ENCODE results near the gene PDE6G. TPM values are rescaled to one million over a fixed set of nuclear protein-coding genes. Genes with fewer than 3 reads are reported as not detected.

PDE6G gene
- total and polyA plus RNA-seq, 2 of the 13 experiments (the other 11 are each of a cell fraction or from before 2014, with no cell fraction given): 1.4 to 6.7 TPM

DNA sequence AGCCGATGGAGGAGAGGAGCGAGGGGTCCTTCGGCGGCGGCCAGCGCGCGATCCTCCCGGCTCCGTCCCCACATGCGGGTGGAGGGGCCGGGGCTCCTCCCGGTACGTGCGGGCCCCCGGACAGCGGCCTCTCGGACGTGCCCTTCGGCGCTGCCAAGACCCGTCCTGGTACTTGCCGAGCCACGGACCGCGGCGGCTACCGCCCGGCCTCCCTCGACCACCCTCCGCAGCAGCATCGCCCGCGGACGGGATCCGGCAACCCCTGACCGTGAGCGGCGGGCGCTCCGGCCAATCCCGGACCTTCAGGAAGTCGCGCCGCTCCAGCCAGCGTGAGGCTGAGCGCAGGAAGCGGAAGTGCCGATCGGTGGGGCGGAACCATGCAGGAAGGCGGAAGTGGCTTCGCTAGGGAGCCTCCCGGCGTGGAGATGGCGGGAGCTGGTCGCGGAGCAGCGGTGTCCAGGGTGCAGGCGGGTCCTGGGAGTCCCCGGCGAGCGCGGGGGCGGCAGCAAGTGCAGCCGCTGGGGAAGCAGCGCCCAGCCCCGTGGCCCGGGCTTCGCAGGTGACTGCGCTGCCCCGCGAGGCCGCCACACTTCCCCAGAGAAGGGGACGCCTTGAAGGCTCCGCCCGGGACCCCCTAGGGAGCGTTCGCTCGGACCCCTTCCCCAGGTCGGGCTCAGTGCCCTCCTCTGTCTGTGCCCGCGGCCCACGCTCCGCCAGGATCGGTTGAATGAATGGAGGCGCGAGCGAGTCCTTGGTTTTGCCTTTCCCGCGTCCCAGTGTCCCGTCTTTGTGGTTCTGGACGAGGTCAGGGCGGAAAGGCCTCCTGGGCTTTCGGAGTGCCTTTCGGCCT, 10.2 kb upstream of the PDE6G start, which contains the start of the genes CCDC137 and OXLD1 (continued):
- TF ChIP-seq, protein P1, sequence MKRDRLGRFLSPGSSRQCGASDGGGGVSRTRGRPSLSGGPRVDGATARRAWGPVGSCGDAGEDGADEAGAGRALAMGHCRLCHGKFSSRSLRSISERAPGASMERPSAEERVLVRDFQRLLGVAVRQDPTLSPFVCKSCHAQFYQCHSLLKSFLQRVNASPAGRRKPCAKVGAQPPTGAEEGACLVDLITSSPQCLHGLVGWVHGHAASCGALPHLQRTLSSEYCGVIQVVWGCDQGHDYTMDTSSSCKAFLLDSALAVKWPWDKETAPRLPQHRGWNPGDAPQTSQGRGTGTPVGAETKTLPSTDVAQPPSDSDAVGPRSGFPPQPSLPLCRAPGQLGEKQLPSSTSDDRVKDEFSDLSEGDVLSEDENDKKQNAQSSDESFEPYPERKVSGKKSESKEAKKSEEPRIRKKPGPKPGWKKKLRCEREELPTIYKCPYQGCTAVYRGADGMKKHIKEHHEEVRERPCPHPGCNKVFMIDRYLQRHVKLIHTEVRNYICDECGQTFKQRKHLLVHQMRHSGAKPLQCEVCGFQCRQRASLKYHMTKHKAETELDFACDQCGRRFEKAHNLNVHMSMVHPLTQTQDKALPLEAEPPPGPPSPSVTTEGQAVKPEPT (CRISPR knock-in tag; IDR thresholded peaks at IDR 0.05; ENCODE audit: low read depth): 0 out of 2 replicates have a peak, but pooled peaks have one; percentile 54
- TF ChIP-seq MYNN (CRISPR knock-in tag; IDR thresholded peaks at IDR 0.05; ENCODE audit: low read depth) (no peak; the same call in 1 of the 2 replicates), ZMAT3 (CRISPR knock-in tag; conservative IDR thresholded peaks at IDR 0.05) (peak; percentile 17; the same call in 1 of the 2 replicates), RFX5 (IDR thresholded peaks at IDR 0.05; ENCODE audit: low read depth, low read length) (peak; percentile 43; the same call in 1 of the 2 replicates), FOXP1 (IDR thresholded peaks at IDR 0.05) (no peak), FOXP1 (CRISPR knock-in tag; IDR thresholded peaks at IDR 0.05) (no peak), ZNF263 (CRISPR knock-in tag; IDR thresholded peaks at IDR 0.05) (0 out of 2 replicates have a peak, but pooled peaks have one; percentile 45), TBL1XR1 (IDR thresholded peaks at IDR 0.05; ENCODE audit: borderline replicate concordance, low read length, partially characterized antibody) (no peak), ZFP82 (CRISPR knock-in tag; IDR thresholded peaks at IDR 0.05; ENCODE audit: borderline replicate concordance) (no peak), ZNF17 (CRISPR knock-in tag; IDR thresholded peaks at IDR 0.05) (0 out of 2 replicates have a peak, but pooled peaks have one; percentile 78), MEIS1 (CRISPR knock-in tag; IDR thresholded peaks at IDR 0.05; ENCODE audit: borderline replicate concordance) (no peak; the same call in 1 of the 2 replicates), ZNF83 (CRISPR knock-in tag; IDR thresholded peaks at IDR 0.05; ENCODE audit: borderline replicate concordance) (no peak), ERF (CRISPR knock-in tag; IDR thresholded peaks at IDR 0.05) (peak; percentile 81; the same call in 1 of the 2 replicates), MIER2 (CRISPR knock-in tag; IDR thresholded peaks at IDR 0.05) (0 out of 2 replicates have a peak, but pooled peaks have one; percentile 10), MED13 (CRISPR knock-in tag; IDR thresholded peaks at IDR 0.05) (peak; percentile 22; the same call in 1 of the 2 replicates), MTA1 (CRISPR knock-in tag; IDR thresholded peaks at IDR 0.05; ENCODE audit: borderline replicate concordance) (0 out of 2 replicates have a peak, but pooled peaks have one; percentile 53), ZFP36L2 (CRISPR knock-in tag; IDR thresholded peaks at IDR 0.05) (no peak), ZNF550 (CRISPR knock-in tag; IDR thresholded peaks at IDR 0.05; ENCODE audit: borderline replicate concordance) (no peak), SALL1 (CRISPR knock-in tag; IDR thresholded peaks at IDR 0.05) (peak; percentile 87), MLX (CRISPR knock-in tag; IDR thresholded peaks at IDR 0.05) (no peak), GABPB1 (CRISPR knock-in tag; IDR thresholded peaks at IDR 0.05) (peak; percentile 100), ZNF672 (CRISPR knock-in tag; IDR thresholded peaks at IDR 0.05) (peak; percentile 83), BRCA1 (CRISPR knock-in tag; IDR thresholded peaks at IDR 0.05) (peak; percentile 55; the same call in 1 of the 2 replicates), ZNF761 (CRISPR knock-in tag; conservative IDR thresholded peaks at IDR 0.05) (no peak; the same call in 1 of the 2 replicates), KLF9 (CRISPR knock-in tag; IDR thresholded peaks at IDR 0.05; ENCODE audit: low read depth) (0 out of 2 replicates have a peak, but pooled peaks have one; percentile 37), DMAP1 (CRISPR knock-in tag; IDR thresholded peaks at IDR 0.05) (peak; percentile 85; the same call in 1 of the 2 replicates), ZNF34 (CRISPR knock-in tag; IDR thresholded peaks at IDR 0.05; ENCODE audit: borderline replicate concordance) (no peak; the same call in 1 of the 2 replicates)
- TF ChIP-seq, protein P2, sequence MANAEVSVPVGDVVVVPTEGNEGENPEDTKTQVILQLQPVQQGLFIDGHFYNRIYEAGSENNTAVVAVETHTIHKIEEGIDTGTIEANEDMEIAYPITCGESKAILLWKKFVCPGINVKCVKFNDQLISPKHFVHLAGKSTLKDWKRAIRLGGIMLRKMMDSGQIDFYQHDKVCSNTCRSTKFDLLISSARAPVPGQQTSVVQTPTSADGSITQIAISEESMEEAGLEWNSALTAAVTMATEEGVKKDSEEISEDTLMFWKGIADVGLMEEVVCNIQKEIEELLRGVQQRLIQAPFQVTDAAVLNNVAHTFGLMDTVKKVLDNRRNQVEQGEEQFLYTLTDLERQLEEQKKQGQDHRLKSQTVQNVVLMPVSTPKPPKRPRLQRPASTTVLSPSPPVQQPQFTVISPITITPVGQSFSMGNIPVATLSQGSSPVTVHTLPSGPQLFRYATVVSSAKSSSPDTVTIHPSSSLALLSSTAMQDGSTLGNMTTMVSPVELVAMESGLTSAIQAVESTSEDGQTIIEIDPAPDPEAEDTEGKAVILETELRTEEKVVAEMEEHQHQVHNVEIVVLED (CRISPR knock-in tag; IDR thresholded peaks at IDR 0.05; ENCODE audit: borderline replicate concordance): peak; percentile 91
